Cardiac fibroblast (primary cell): ENCODE measurements around the gene SESN1.

ENCODE experiments used
- DNase-seq, 2 donors: peaks; one replicate each; pipeline versions ENCODE4 v3.0.0 to v3.0.0-alpha.2; 2010; ENCODE audit warnings: low read depth in 2 of 2
- H3K4me3 ChIP-seq, 2 donors: replicated peaks in 1 of 2; 1 replicate in 1 of 2; 2 replicates in 1 of 2; pipeline ENCODE4 v1.5.1; 2011; ENCODE audit warnings: low read depth in 2 of 2, low read length in 2 of 2, mild to moderate bottlenecking in 2 of 2, moderate library complexity in 1 of 2
- CTCF ChIP-seq: IDR thresholded peaks from one replicate; pipeline ENCODE4 v1.5.1; 2011; ENCODE audit warnings: low read depth, mild to moderate bottlenecking, low read length, inconsistent platforms

SESN1 gene

GRCh38 chr6:109023356-109023925, 71.2 kb downstream of the SESN1 start:
- no peak overlapping the region for H3K4me3 ChIP-seq
- DNase-seq, result no peak
- no peak for TF ChIP-seq CTCF

GRCh38 chr6:109021870-109022269, 72.8 kb downstream of the SESN1 start:
- TF ChIP-seq CTCF, result no peak
- DNase-seq, result no peak
- H3K4me3 ChIP-seq, result no peak overlapping the region

GRCh38 chr6:109019911-109020310, 74.7 kb downstream of the SESN1 start:
- DNase-seq, result no peak
- no peak overlapping the region for H3K4me3 ChIP-seq
- no peak for TF ChIP-seq CTCF

- TF ChIP-seq CTCF, result no peak
- DNase-seq, result no peak
- no peak overlapping the region for H3K4me3 ChIP-seq
These were observed 79.5 kb downstream of the SESN1 start for GRCh38 chr6:109015176-109015575.

- H3K4me3 ChIP-seq, result no peak overlapping the region
- DNase-seq, result no peak
- TF ChIP-seq CTCF, result no peak
These were observed 80.0 kb downstream of the SESN1 start for GRCh38 chr6:109014606-109015005.

- TF ChIP-seq CTCF, result no peak
- H3K4me3 ChIP-seq, result no peak overlapping the region
- DNase-seq, result no peak
These were observed 80.9 kb downstream of the SESN1 start for GRCh38 chr6:109013656-109014305.

- no peak for TF ChIP-seq CTCF
- no peak overlapping the region for H3K4me3 ChIP-seq
- DNase-seq, result no peak
These were observed 83.9 kb downstream of the SESN1 start for GRCh38 chr6:109010705-109011102.
